Endothelial cell of umbilical vein (primary cell): Measurements from ENCODE around the gene TMEM213.

Source experiments
- CTCF ChIP-seq, 2 donors: IDR thresholded peaks; 1 replicate in 1 of 2; 2 replicates in 1 of 2; pipeline ENCODE4 v1.5.1; 2011; ENCODE audit warnings: low read length in 2 of 2, mild to moderate bottlenecking in 2 of 2, moderate library complexity in 2 of 2, control low read depth in 1 of 2, inconsistent platforms in 1 of 2, low read depth in 1 of 2; ENCODE audit not compliant: insufficient read depth in 1 of 2; ENCODE audit errors: extremely low read depth in 1 of 2
- FOS ChIP-seq: IDR thresholded peaks from 2 replicates; pipeline ENCODE4 v1.6.1; 2011; ENCODE audit warnings: mild to moderate bottlenecking, low read length, moderate library complexity, borderline replicate concordance; ENCODE audit not compliant: insufficient read depth
- JUN ChIP-seq: IDR thresholded peaks from 2 replicates; pipeline ENCODE4 v1.6.1; 2011; ENCODE audit warnings: borderline replicate concordance, low read depth; ENCODE audit not compliant: insufficient read length, insufficient read depth

GRCh38 chr7:138869353-138869752 lies 71.6 kb downstream of the TMEM213 start:
- TF ChIP-seq FOS: no peak
- no peak for TF ChIP-seq JUN
- TF ChIP-seq CTCF (IDR thresholded peaks at IDR 0.05; ENCODE audit: extremely low read depth in 1 of 2, insufficient read depth in 1 of 2, low read depth in 1 of 2, low read length in 2 of 2): no peak
